ENCODE data around the gene GADD45A. TPM values are rescaled to one million over a fixed set of nuclear protein-coding genes. Genes with fewer than 3 reads are reported as not detected.

Gene GADD45A
- total and polyA plus RNA-seq, 7 donors = 88.8 to 505 (median 197) TPM

GRCh38 chr1:67700220-67700619 is 15.2 kb downstream of the GADD45A start:
- Histone ChIP-seq H3K9me3 (no peaks in the 10 kb centered on the region), H3K27me3 (ENCODE audit: insufficient read depth in 3 of 3, low read length in 2 of 3) (no peaks in the 10 kb centered on the region), H3K4me1 (no peaks in the 10 kb centered on the region), H3K4me3 (no peak overlapping the region), H3K36me3 (ENCODE audit: insufficient read depth in 1 of 2, low read depth in 1 of 2) (peaks cover 0 to 17% of the 10 kb centered on the region in 2 donors), H3K27ac (no peak overlapping the region)
- DNase-seq = no peak
- WGBS, 3 donors = 49 to 60% (median 57%) methylated on average over 4 of the region's 4 CpGs
- no peak for TF ChIP-seq CTCF (IDR thresholded peaks at IDR 0.05)
- intact Hi-C loops (cut with DNase I) = loop anchor here in 1 of 2 donors (5.0 kb wide), 1 partner anchor 42 kb away; no protein-coding TSS in a partner anchor
- no peak for ATAC-seq

GRCh38 chr1:67700692-67701410 is 15.8 kb downstream of the GADD45A start:
- ATAC-seq = peak; percentile 45 to 54 (median 48)
- H3K27ac ChIP-seq = no peak overlapping the region
- H3K36me3 ChIP-seq (ENCODE audit: insufficient read depth in 1 of 2, low read depth in 1 of 2) = peaks cover 0 to 22% of the 10 kb centered on the region in 2 donors
- WGBS, 3 donors = 75 to 88% (median 78%) methylated on average over 8 of the region's 8 CpGs
- H3K9me3 ChIP-seq = no peaks in the 10 kb centered on the region
- DNase-seq = no peak
- TF ChIP-seq CTCF (IDR thresholded peaks at IDR 0.05) = no peak
- intact Hi-C loops (cut with DNase I) = loop anchor here in 1 of 2 donors (5.0 kb wide), 1 partner anchor 41 kb away; no protein-coding TSS in a partner anchor
- H3K4me3 ChIP-seq = no peak overlapping the region
- H3K4me1 ChIP-seq = no peaks in the 10 kb centered on the region
- no peaks in the 10 kb centered on the region for H3K27me3 ChIP-seq (ENCODE audit: insufficient read depth in 3 of 3, low read length in 2 of 3)

GRCh38 chr1:67701876-67702275 is 16.9 kb downstream of the GADD45A start:
- Histone ChIP-seq H3K36me3 (ENCODE audit: insufficient read depth in 1 of 2, low read depth in 1 of 2) (peaks cover 0 to 23% of the 10 kb centered on the region in 2 donors), H3K27me3 (ENCODE audit: insufficient read depth in 3 of 3, low read length in 2 of 3) (no peaks in the 10 kb centered on the region), H3K4me1 (peaks cover 4% of the 10 kb centered on the region), H3K27ac (no peak overlapping the region), H3K4me3 (no peak overlapping the region), H3K9me3 (no peaks in the 10 kb centered on the region)
- DNase-seq (no peak), ATAC-seq (no peak)
- intact Hi-C loops (cut with DNase I) = loop anchor here in 1 of 2 donors (5.0 kb wide), 1 partner anchor 40 kb away; no protein-coding TSS in a partner anchor
- TF ChIP-seq CTCF (IDR thresholded peaks at IDR 0.05) = no peak
- 94 to 97% (median 95%) methylated on average over 2 of the region's 2 CpGs for WGBS, 3 donors

DNA sequence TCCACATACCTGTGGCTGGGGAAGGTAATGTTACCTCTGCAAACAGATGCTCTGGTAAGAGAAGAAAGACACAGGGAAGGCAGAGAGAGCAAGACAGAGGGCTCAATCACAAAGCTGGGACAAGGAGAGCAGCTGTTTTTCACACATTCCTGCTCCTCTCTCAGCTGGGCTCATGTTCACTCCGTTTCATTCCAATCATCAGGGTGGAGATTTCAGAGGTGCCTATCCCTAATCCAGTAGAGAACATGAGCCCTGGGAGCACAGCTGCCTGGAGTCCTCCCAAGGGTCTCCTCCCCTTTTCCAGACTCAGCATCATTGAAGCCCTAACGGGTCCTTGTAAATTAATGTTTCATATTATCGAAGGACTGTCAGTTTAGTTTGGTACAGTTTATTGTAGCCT is 19.4 kb downstream of the GADD45A start:
- no peak overlapping the region for H3K4me3 ChIP-seq
- peaks cover 11% of the 10 kb centered on the region for H3K4me1 ChIP-seq
- H3K36me3 ChIP-seq (ENCODE audit: insufficient read depth in 1 of 2, low read depth in 1 of 2) = peaks cover 0 to 23% of the 10 kb centered on the region in 2 donors
- H3K27ac ChIP-seq = no peak overlapping the region
- ATAC-seq = no peak
- intact Hi-C loops (cut with DNase I) = loop anchor here in 1 of 2 donors (5.0 kb wide), 1 partner anchor 38 kb away; no protein-coding TSS in a partner anchor
- no peaks in the 10 kb centered on the region for H3K27me3 ChIP-seq (ENCODE audit: insufficient read depth in 3 of 3, low read length in 2 of 3)
- TF ChIP-seq CTCF (IDR thresholded peaks at IDR 0.05) = no peak
- H3K9me3 ChIP-seq = no peaks in the 10 kb centered on the region
- no peak for DNase-seq
- WGBS, 3 donors = 31 to 52% (median 37%) methylated on average over 3 of the region's 3 CpGs
